Upper lobe of right lung (tissue), 1 donor: Measurements from ENCODE around the gene ST6GALNAC2. TPM values are rescaled to one million over a fixed set of nuclear protein-coding genes. Genes with fewer than 3 reads are reported as not detected.

ENCODE experiments used
- ATAC-seq: fragments of 200-7000 bp; cut with Tn5 transposase; one replicate; pipeline ENCODE4 v1.9.1; 2020; ENCODE audit warnings: mild to moderate bottlenecking, moderate library complexity
- DNase-seq: peaks from one replicate; pipeline ENCODE4 v3.0.0-alpha.2; 2020
- H3K27ac ChIP-seq: fragments of 200-600 bp; one replicate; pipeline ENCODE4 v1.8.0; 2022
- H3K27me3 ChIP-seq: fragments of 200-600 bp; one replicate; pipeline ENCODE4 v1.8.0; 2022; ENCODE audit warnings: mild to moderate bottlenecking
- H3K36me3 ChIP-seq: fragments of 200-600 bp; one replicate; pipeline ENCODE4 v1.8.0; 2022
- H3K4me1 ChIP-seq: fragments of 200-600 bp; one replicate; pipeline ENCODE4 v1.8.0; 2022
- H3K4me3 ChIP-seq: fragments of 200-600 bp; one replicate; pipeline ENCODE4 v1.8.0; 2022; ENCODE audit warnings: mild to moderate bottlenecking
- H3K9me3 ChIP-seq: fragments of 200-600 bp; one replicate; pipeline ENCODE4 v1.8.0; 2022
- CTCF ChIP-seq: fragments of 200-600 bp; IDR thresholded peaks from one replicate; pipeline ENCODE4 v1.8.0; 2022; ENCODE audit warnings: antibody characterized with exemption
- intact Hi-C: fragments of 100-400 bp; cut with DNase I; formaldehyde crosslinking; loops from one replicate; pipeline ENCODE4 v1.11.0; 2022
- long read RNA-seq: library from polyadenylated mRNA; unstranded; transcript quantifications from one replicate; pipeline ENCODE4 v2.0.0, GENCODE V29; 2021
- total RNA-seq: library from RNA; stranded (reverse); fragmentation: NEBNext Ultra II Directional; extraction: Animal tissue kit (Norgen Biotek cat#: 25700); gene quantifications from one replicate; pipeline ENCODE4 v1.2.1, GENCODE V29; 2021
- donor health status: DM: no; HTN: yes; CAD: no; lungs with severe emphysema.

The ST6GALNAC2 gene
- total RNA-seq, result 24.5 TPM
- long read RNA-seq, transcript ST6GALNAC2-201 (9 exons, 2,170 nt), result major isoform, 36 of 73 reads
- long read RNA-seq, partial matches to known transcripts, result 8 of 73 reads
- long read RNA-seq, other reads (novel, unspliced or antisense), result 29 of 73 reads

DNA sequence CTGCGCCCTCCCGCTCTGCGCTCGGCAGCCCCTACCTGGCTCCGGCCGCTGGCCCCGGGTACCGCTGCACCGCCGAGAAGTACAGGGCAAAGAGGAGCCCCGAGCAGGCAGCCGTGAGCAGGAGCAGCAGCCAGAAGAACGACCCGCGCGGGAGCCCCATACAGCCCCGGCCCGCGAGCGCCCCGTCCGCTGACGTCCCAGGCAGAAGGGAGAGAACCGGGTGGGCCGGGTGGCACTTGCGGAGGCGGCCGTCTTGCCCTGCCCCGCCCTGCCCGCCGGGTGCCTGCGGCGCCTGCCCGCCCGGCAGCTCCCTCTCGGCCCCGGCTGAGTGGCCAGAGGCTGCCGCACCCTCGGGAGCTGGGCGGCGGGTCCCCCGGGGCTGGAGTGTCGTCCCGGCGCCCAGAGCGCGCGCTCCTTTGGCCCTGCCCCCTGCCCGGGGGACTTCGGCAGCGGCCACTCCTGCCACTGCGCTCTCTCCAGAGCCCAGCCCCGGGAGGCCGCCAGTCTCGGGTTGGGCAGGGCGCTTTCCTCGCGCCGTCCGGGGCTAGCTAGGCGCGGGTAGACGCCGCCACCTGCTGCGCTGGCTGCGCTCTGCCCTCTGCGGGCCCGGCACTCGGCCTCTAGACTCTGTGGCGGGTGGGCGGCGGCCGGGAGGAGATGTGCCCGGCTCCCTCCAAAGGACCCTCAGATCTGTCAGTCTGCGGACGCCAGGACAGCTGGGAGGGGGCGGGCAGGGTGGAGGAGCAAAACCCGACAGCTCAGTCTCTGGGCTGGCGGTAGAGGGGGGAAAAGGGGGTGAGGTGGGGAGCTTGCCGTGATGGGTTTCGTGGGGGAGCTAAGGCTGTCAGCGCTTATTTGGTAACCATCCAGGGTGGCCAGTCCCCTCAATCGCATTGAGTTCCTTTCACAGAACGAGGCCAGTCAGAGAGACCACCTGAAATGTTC is at the start of gene ST6GALNAC2:
ST6GALNAC2 (minus strand) TSS at position 212 of the 945 bp plus-strand sequence; CDS start at position 160, 52 bp downstream.
- ATAC-seq (peak; percentile 94), DNase-seq (peak; percentile 95)
- intact Hi-C loops, result no loop called here
- H3K36me3 ChIP-seq, result no peaks in the 10 kb centered on the region
- H3K9me3 ChIP-seq, result no peaks in the 10 kb centered on the region
- TF ChIP-seq CTCF, result peak; percentile 53
- peak within 1 kb of the TSS; percentile 77 for H3K4me3 ChIP-seq
- H3K27me3 ChIP-seq, result peaks cover 6% of the 10 kb centered on the region
- peak within 1 kb of the TSS; percentile 81 for H3K27ac ChIP-seq
- peaks cover 6% of the 10 kb centered on the region for H3K4me1 ChIP-seq

GRCh38 chr17:76635039-76635438 is 49.4 kb upstream of the ST6GALNAC2 start:
- no peak overlapping the region for H3K27ac ChIP-seq
- ATAC-seq (no peak), DNase-seq (peak; percentile 6)
- intact Hi-C loops, result no loop called here
- H3K4me3 ChIP-seq, result no peak overlapping the region
- no peaks in the 10 kb centered on the region for H3K27me3 ChIP-seq
- no peaks in the 10 kb centered on the region for H3K36me3 ChIP-seq
- H3K4me1 ChIP-seq, result no peaks in the 10 kb centered on the region
- H3K9me3 ChIP-seq, result no peaks in the 10 kb centered on the region
- no peak for TF ChIP-seq CTCF

- intact Hi-C loops, result no loop called here
- Histone ChIP-seq H3K27me3 (no peaks in the 10 kb centered on the region), H3K4me1 (no peaks in the 10 kb centered on the region), H3K9me3 (no peaks in the 10 kb centered on the region), H3K36me3 (no peaks in the 10 kb centered on the region), H3K4me3 (no peak overlapping the region), H3K27ac (no peak overlapping the region)
- no peak for ATAC-seq
- TF ChIP-seq CTCF, result no peak
- DNase-seq, result no peak
Observed at GRCh38 chr17:76633628-76634328, 48.1 kb upstream of the ST6GALNAC2 start.

DNA sequence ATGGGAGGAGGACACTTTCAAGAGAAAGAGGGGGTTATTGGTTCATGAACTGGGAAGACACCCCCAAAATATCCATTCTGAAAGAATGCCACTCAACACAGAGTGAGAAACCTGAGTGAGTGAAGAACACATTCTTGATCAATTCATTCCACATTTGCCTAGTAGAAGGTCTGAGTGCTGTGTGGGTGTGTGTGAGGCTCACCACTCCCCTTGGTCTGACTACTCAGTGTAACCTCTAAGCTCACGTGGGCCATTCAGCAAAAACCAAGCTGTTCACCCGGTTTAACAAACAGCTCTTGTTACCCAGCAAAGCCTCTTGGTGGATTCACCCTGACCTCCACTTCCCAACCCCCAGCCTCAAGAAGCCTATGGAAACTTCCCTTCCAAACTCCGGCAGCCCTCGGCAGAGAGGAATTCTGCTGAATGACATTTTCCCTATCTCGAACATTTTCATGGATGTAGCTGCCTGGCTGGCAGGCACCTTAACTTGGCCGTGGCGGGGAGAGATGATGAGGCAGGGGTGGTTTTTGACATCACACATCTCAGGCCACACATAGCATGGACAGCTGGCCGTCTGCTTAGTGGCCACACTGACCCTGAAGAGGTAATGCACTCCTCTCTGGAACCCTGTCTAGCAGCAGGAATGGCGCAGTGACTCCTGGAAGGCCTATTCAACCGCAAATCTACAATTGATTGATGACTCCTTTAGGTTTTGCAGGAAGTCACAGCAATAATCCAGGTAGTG is 46.3 kb upstream of the ST6GALNAC2 start:
- no peak for TF ChIP-seq CTCF
- H3K27ac ChIP-seq, result no peak overlapping the region
- ATAC-seq, result peak; percentile 84

DNA sequence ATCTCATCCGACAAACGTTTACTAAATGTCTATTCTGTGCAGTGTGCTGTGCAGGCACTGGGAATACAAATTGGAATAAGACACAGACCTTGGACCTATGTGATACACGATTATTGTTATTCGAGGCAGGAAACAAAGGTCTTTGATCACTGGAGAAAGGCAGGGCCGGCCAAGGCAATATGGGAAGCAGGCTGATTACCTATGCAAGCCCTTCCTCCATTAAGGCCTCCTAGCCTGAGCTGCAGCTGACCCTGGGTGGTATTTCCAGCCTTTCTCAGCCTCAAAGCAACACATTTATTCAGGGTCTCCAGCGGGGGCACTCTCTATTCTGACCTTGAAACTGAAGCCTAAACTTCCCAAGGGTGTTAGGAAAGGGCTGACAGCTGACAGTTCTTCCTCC is 44.5 kb upstream of the ST6GALNAC2 start:
- H3K27me3 ChIP-seq, result no peaks in the 10 kb centered on the region
- H3K27ac ChIP-seq, result no peak overlapping the region
- no peaks in the 10 kb centered on the region for H3K36me3 ChIP-seq
- DNase-seq, result no peak
- TF ChIP-seq CTCF, result no peak
- H3K4me1 ChIP-seq, result no peaks in the 10 kb centered on the region
- ATAC-seq, result no peak
- H3K9me3 ChIP-seq, result no peaks in the 10 kb centered on the region
- intact Hi-C loops, result no loop called here
- no peak overlapping the region for H3K4me3 ChIP-seq

More for the DNA sequence above, 46.3 kb upstream of the ST6GALNAC2 start:
- DNase-seq, result no peak
- no peaks in the 10 kb centered on the region for H3K27me3 ChIP-seq
- H3K4me1 ChIP-seq, result no peaks in the 10 kb centered on the region
- H3K9me3 ChIP-seq, result no peaks in the 10 kb centered on the region
- no peak overlapping the region for H3K4me3 ChIP-seq
- intact Hi-C loops, result no loop called here
- H3K36me3 ChIP-seq, result no peaks in the 10 kb centered on the region
